Measurements from ENCODE around the gene C1QC.
"Not testable (repeated sequence)": the region's sequence is repeated elsewhere in the genome, so short reads cannot be mapped to it uniquely, and the experiment has no call there.

Gene C1QC

GRCh38 chr1:22658385-22659163, 15.1 kb downstream of the C1QC start:
- no peak overlapping the region for H3K27ac ChIP-seq (ENCODE audit: low read depth, low read length)
- peaks cover 0 to 10% (median 0%) of the 10 kb centered on the region in 5 donors for H3K27me3 ChIP-seq (ENCODE audit: control insufficient read depth in 5 of 5, insufficient read depth in 4 of 5, low read length in 5 of 5)
- no peak overlapping the region for H3K9ac ChIP-seq (ENCODE audit: low read length in 5 of 5)
- no peak overlapping the region for H3K4me3 ChIP-seq (ENCODE audit: low read depth in 1 of 5, low read length in 5 of 5)
- H3K36me3 ChIP-seq (ENCODE audit: control insufficient read depth in 5 of 5, insufficient read depth in 5 of 5, low read length in 5 of 5) = peaks cover 0 to 24% (median 0%) of the 10 kb centered on the region in 5 donors
- H3K9me3 ChIP-seq (ENCODE audit: control insufficient read depth in 5 of 5, low read length in 5 of 5) = no peaks in the 10 kb centered on the region
- H3K4me1 ChIP-seq (ENCODE audit: control insufficient read depth in 5 of 5, insufficient read depth in 5 of 5, low read length in 5 of 5) = peaks cover 0 to 4% (median 0%) of the 10 kb centered on the region in 5 donors

GRCh38 chr1:22660716-22661241, 17.3 kb downstream of the C1QC start:
- Histone ChIP-seq H3K4me1 (ENCODE audit: control insufficient read depth in 5 of 5, insufficient read depth in 5 of 5, low read length in 5 of 5) (peaks cover 0 to 4% (median 0%) of the 10 kb centered on the region in 5 donors), H3K27ac (ENCODE audit: low read depth, low read length) (no peak overlapping the region), H3K9me3 (ENCODE audit: control insufficient read depth in 5 of 5, low read length in 5 of 5) (no peaks in the 10 kb centered on the region), H3K27me3 (ENCODE audit: control insufficient read depth in 5 of 5, insufficient read depth in 4 of 5, low read length in 5 of 5) (peaks cover 0 to 4% (median 3%) of the 10 kb centered on the region in 5 donors), H3K36me3 (ENCODE audit: control insufficient read depth in 5 of 5, insufficient read depth in 5 of 5, low read length in 5 of 5) (peaks cover 0 to 24% (median 0%) of the 10 kb centered on the region in 5 donors), H3K4me3 (ENCODE audit: low read depth in 1 of 5, low read length in 5 of 5) (no peak overlapping the region), H3K9ac (ENCODE audit: low read length in 5 of 5) (no peak overlapping the region)

GRCh38 chr1:22661880-22662279, 18.4 kb downstream of the C1QC start:
- no peak overlapping the region for H3K4me3 ChIP-seq (ENCODE audit: low read depth in 1 of 5, low read length in 5 of 5)

GRCh38 chr1:22662318-22662717, 18.9 kb downstream of the C1QC start:
- Histone ChIP-seq H3K36me3 (ENCODE audit: control insufficient read depth in 5 of 5, insufficient read depth in 5 of 5, low read length in 5 of 5) (peaks cover 0 to 24% (median 0%) of the 10 kb centered on the region in 5 donors), H3K9ac (ENCODE audit: low read length in 5 of 5) (no peak overlapping the region), H3K4me1 (ENCODE audit: control insufficient read depth in 5 of 5, insufficient read depth in 5 of 5, low read length in 5 of 5) (peaks cover 0 to 4% (median 0%) of the 10 kb centered on the region in 5 donors), H3K9me3 (ENCODE audit: control insufficient read depth in 5 of 5, low read length in 5 of 5) (no peaks in the 10 kb centered on the region), H3K4me3 (ENCODE audit: low read depth in 1 of 5, low read length in 5 of 5) (no peak overlapping the region), H3K27me3 (ENCODE audit: control insufficient read depth in 5 of 5, insufficient read depth in 4 of 5, low read length in 5 of 5) (peaks cover 0 to 5% (median 2%) of the 10 kb centered on the region in 5 donors), H3K27ac (ENCODE audit: low read depth, low read length) (no peak overlapping the region)

More at GRCh38 chr1:22661880-22662279, 18.4 kb downstream of the C1QC start:
- Histone ChIP-seq H3K27me3 (ENCODE audit: control insufficient read depth in 5 of 5, insufficient read depth in 4 of 5, low read length in 5 of 5) (peaks cover 0 to 5% (median 2%) of the 10 kb centered on the region in 5 donors), H3K27ac (ENCODE audit: low read depth, low read length) (no peak overlapping the region), H3K36me3 (ENCODE audit: control insufficient read depth in 5 of 5, insufficient read depth in 5 of 5, low read length in 5 of 5) (peaks cover 0 to 24% (median 0%) of the 10 kb centered on the region in 5 donors), H3K9me3 (ENCODE audit: control insufficient read depth in 5 of 5, low read length in 5 of 5) (no peaks in the 10 kb centered on the region), H3K4me1 (ENCODE audit: control insufficient read depth in 5 of 5, insufficient read depth in 5 of 5, low read length in 5 of 5) (peaks cover 0 to 4% (median 0%) of the 10 kb centered on the region in 5 donors), H3K9ac (ENCODE audit: low read length in 5 of 5) (no peak overlapping the region)

GRCh38 chr1:22662986-22663408, 19.6 kb downstream of the C1QC start:
- Histone ChIP-seq H3K27ac (ENCODE audit: low read depth, low read length) (no peak overlapping the region), H3K9me3 (ENCODE audit: control insufficient read depth in 5 of 5, low read length in 5 of 5) (no peaks in the 10 kb centered on the region), H3K4me1 (ENCODE audit: control insufficient read depth in 5 of 5, insufficient read depth in 5 of 5, low read length in 5 of 5) (no peaks in the 10 kb centered on the region), H3K36me3 (ENCODE audit: control insufficient read depth in 5 of 5, insufficient read depth in 5 of 5, low read length in 5 of 5) (peaks cover 0 to 24% (median 0%) of the 10 kb centered on the region in 5 donors), H3K4me3 (ENCODE audit: low read depth in 1 of 5, low read length in 5 of 5) (no peak overlapping the region), H3K27me3 (ENCODE audit: control insufficient read depth in 5 of 5, insufficient read depth in 4 of 5, low read length in 5 of 5) (peaks cover 0 to 8% (median 5%) of the 10 kb centered on the region in 5 donors), H3K9ac (ENCODE audit: low read length in 5 of 5) (no peak overlapping the region)

- Histone ChIP-seq H3K4me1 (ENCODE audit: control insufficient read depth in 5 of 5, insufficient read depth in 5 of 5, low read length in 5 of 5) (no peaks in the 10 kb centered on the region), H3K4me3 (ENCODE audit: low read depth in 1 of 5, low read length in 5 of 5) (no peak overlapping the region), H3K27ac (ENCODE audit: low read depth, low read length) (no peak overlapping the region), H3K36me3 (ENCODE audit: control insufficient read depth in 5 of 5, insufficient read depth in 5 of 5, low read length in 5 of 5) (peaks cover 0 to 5% (median 0%) of the 10 kb centered on the region in 5 donors), H3K9me3 (ENCODE audit: control insufficient read depth in 5 of 5, low read length in 5 of 5) (no peaks in the 10 kb centered on the region), H3K27me3 (ENCODE audit: control insufficient read depth in 5 of 5, insufficient read depth in 4 of 5, low read length in 5 of 5) (peaks cover 7 to 11% (median 7%) of the 10 kb centered on the region in 5 donors), H3K9ac (ENCODE audit: low read length in 5 of 5) (no peak overlapping the region)
Observed at GRCh38 chr1:22665752-22666151, 22.3 kb downstream of the C1QC start.

GRCh38 chr1:22666412-22666811, 23.0 kb downstream of the C1QC start:
- H3K36me3 ChIP-seq (ENCODE audit: control insufficient read depth in 5 of 5, insufficient read depth in 5 of 5, low read length in 5 of 5) = peaks cover 0 to 1% (median 0%) of the 10 kb centered on the region in 5 donors
- peaks cover 7 to 16% (median 9%) of the 10 kb centered on the region in 5 donors for H3K27me3 ChIP-seq (ENCODE audit: control insufficient read depth in 5 of 5, insufficient read depth in 4 of 5, low read length in 5 of 5)
- no peaks in the 10 kb centered on the region for H3K4me1 ChIP-seq (ENCODE audit: control insufficient read depth in 5 of 5, insufficient read depth in 5 of 5, low read length in 5 of 5)
- no peak overlapping the region for H3K9ac ChIP-seq (ENCODE audit: low read length in 5 of 5)
- no peaks in the 10 kb centered on the region for H3K9me3 ChIP-seq (ENCODE audit: control insufficient read depth in 5 of 5, low read length in 5 of 5)
- H3K27ac ChIP-seq (ENCODE audit: low read depth, low read length) = no peak overlapping the region
- no peak overlapping the region for H3K4me3 ChIP-seq (ENCODE audit: low read depth in 1 of 5, low read length in 5 of 5)

GRCh38 chr1:22668840-22669239, 25.4 kb downstream of the C1QC start:
- not testable (repeated sequence) for H3K27ac ChIP-seq (ENCODE audit: low read depth, low read length); H3K4me3 ChIP-seq (ENCODE audit: low read depth in 1 of 5, low read length in 5 of 5); H3K9me3 ChIP-seq (ENCODE audit: control insufficient read depth in 5 of 5, low read length in 5 of 5); H3K36me3 ChIP-seq (ENCODE audit: control insufficient read depth in 5 of 5, insufficient read depth in 5 of 5, low read length in 5 of 5); H3K4me1 ChIP-seq (ENCODE audit: control insufficient read depth in 5 of 5, insufficient read depth in 5 of 5, low read length in 5 of 5); H3K9ac ChIP-seq (ENCODE audit: low read length in 5 of 5)
- peaks cover 7 to 36% (median 26%) of the 10 kb centered on the region in 5 donors for H3K27me3 ChIP-seq (ENCODE audit: control insufficient read depth in 5 of 5, insufficient read depth in 4 of 5, low read length in 5 of 5)

GRCh38 chr1:22670352-22670975, 27.0 kb downstream of the C1QC start:
- Histone ChIP-seq H3K36me3 (ENCODE audit: control insufficient read depth in 5 of 5, insufficient read depth in 5 of 5, low read length in 5 of 5) (no peaks in the 10 kb centered on the region), H3K27me3 (ENCODE audit: control insufficient read depth in 5 of 5, insufficient read depth in 4 of 5, low read length in 5 of 5) (peaks cover 7 to 34% (median 29%) of the 10 kb centered on the region in 5 donors), H3K4me3 (ENCODE audit: low read depth in 1 of 5, low read length in 5 of 5) (no peak overlapping the region), H3K9ac (ENCODE audit: low read length in 5 of 5) (no peak overlapping the region), H3K9me3 (ENCODE audit: control insufficient read depth in 5 of 5, low read length in 5 of 5) (no peaks in the 10 kb centered on the region), H3K27ac (ENCODE audit: low read depth, low read length) (no peak overlapping the region), H3K4me1 (ENCODE audit: control insufficient read depth in 5 of 5, insufficient read depth in 5 of 5, low read length in 5 of 5) (no peaks in the 10 kb centered on the region)

GRCh38 chr1:22671999-22672398, 28.6 kb downstream of the C1QC start:
- Histone ChIP-seq H3K9ac (ENCODE audit: low read length in 5 of 5) (no peak overlapping the region), H3K27me3 (ENCODE audit: control insufficient read depth in 5 of 5, insufficient read depth in 4 of 5, low read length in 5 of 5) (peaks cover 7 to 32% (median 31%) of the 10 kb centered on the region in 5 donors), H3K27ac (ENCODE audit: low read depth, low read length) (no peak overlapping the region), H3K4me3 (ENCODE audit: low read depth in 1 of 5, low read length in 5 of 5) (no peak overlapping the region), H3K9me3 (ENCODE audit: control insufficient read depth in 5 of 5, low read length in 5 of 5) (no peaks in the 10 kb centered on the region), H3K4me1 (ENCODE audit: control insufficient read depth in 5 of 5, insufficient read depth in 5 of 5, low read length in 5 of 5) (no peaks in the 10 kb centered on the region), H3K36me3 (ENCODE audit: control insufficient read depth in 5 of 5, insufficient read depth in 5 of 5, low read length in 5 of 5) (no peaks in the 10 kb centered on the region)

Data from subcutaneous abdominal adipose tissue (tissue), 5 donors.